Gastroesophageal sphincter (tissue), 4 donors: ENCODE data around the gene SLAIN1. TPM values are rescaled to one million over a fixed set of nuclear protein-coding genes. Genes with fewer than 3 reads are reported as not detected.

Experiments used
- ATAC-seq: fragments of 150-250 bp; one replicate; pipeline ENCODE4 v1.9.1; 2016; ENCODE audit warnings: mild to moderate bottlenecking, moderate library complexity
- H3K27ac ChIP-seq, 4 donors: fragments of 200-600 bp; sonication (generic) in 3 of 4; 1 replicate in 3 of 4; 2 replicates in 1 of 4; pipeline ENCODE4 v1.5.1; 2016 to 2019
- H3K27me3 ChIP-seq: fragments of 200-600 bp; sonication (generic); one replicate; pipeline ENCODE4 v1.5.1; 2019
- H3K36me3 ChIP-seq, 2 donors: fragments of 200-600 bp; sonication (generic); one replicate each; pipeline ENCODE4 v1.5.1; 2019; ENCODE audit warnings: control low read depth in 1 of 2
- H3K4me1 ChIP-seq, 3 donors: fragments of 200-600 bp; sonication (generic); 1 replicate in 2 of 3; 2 replicates in 1 of 3; pipeline ENCODE4 v1.5.1; 2016 to 2019; ENCODE audit warnings: control low read depth in 2 of 3
- H3K4me3 ChIP-seq, 2 donors: fragments of 200-600 bp; sonication (generic); one replicate each; pipeline ENCODE4 v1.5.1; 2019; ENCODE audit warnings: mild to moderate bottlenecking in 1 of 2, moderate library complexity in 1 of 2
- H3K9me3 ChIP-seq, 3 donors: fragments of 200-600 bp; sonication (generic); one replicate each; pipeline ENCODE4 v1.5.1; 2017 to 2019; ENCODE audit warnings: control low read depth in 2 of 3
- EP300 ChIP-seq: sonication (generic); formaldehyde crosslinking; IDR thresholded peaks from one replicate; pipeline ENCODE4 v1.6.1; 2017; ENCODE audit warnings: antibody characterized with exemption, mild to moderate bottlenecking
- POLR2A ChIP-seq, 2 donors: fragments of 450-650 bp; IDR thresholded peaks; one replicate each; pipeline ENCODE4 v1.6.1; 2017; ENCODE audit warnings: antibody characterized with exemption in 2 of 2, mild to moderate bottlenecking in 2 of 2, moderate library complexity in 1 of 2
- POLR2AphosphoS5 ChIP-seq: sonication (generic); formaldehyde crosslinking; IDR thresholded peaks from one replicate; pipeline ENCODE4 v1.6.1; 2017; ENCODE audit warnings: antibody characterized with exemption
- WGBS, 2 donors: methylation state at CpG; one replicate each; pipeline ENCODE4 v1.1.5; 2018; ENCODE audit warnings: low coverage in 1 of 2; 5-methylcytosine and 5-hydroxymethylcytosine counted together
- total RNA-seq, 4 donors: library from RNA; depleted of rRNA; stranded (reverse); fragments of >200 nt; gene quantifications; one replicate each; pipeline ENCODE4 v1.1.0, GENCODE V29; 2016
- TF ChIP-seq, protein P1 (sequence below), 4 experiments: fragments of 200-600 bp in 2 of 4; fragments of 450-650 bp in 2 of 4; sonication (generic) in 1 of 4; IDR thresholded peaks; one replicate each; pipeline ENCODE4 v1.5.1; 2017 to 2019; ENCODE audit warnings: antibody characterized with exemption in 4 of 4, mild to moderate bottlenecking in 2 of 4, moderate library complexity in 2 of 4

SLAIN1 gene
- total RNA-seq, 4 donors from 2014 or later = 8.9 to 17.3 (median 15.5) TPM

DNA sequence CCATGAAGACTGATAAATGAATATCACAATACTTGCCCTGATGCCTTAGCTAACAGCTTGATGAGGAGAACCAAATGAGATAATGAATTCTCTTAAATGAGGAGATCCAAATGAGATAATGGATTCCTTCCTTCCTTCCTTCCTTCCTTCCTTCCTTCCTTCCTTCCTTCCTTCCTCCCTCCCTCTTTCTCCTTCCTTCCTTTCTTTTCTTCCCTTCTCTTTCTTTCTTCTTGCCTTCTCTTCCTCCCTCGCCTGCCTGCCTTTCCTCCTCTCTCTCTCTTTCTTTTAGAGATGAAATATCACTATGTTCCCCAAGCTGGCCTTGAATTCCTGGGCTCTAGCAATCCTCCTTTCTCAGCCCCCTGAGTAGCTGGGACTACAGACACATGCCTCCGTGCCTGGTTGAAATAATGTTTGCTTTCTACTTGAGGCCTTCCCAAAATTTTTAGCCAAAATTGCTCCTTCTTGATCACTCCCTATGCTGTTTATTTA is 4.0 kb upstream of the SLAIN1 start:
- no peaks in the 10 kb centered on the region for H3K9me3 ChIP-seq
- ATAC-seq = no peak
- H3K27me3 ChIP-seq = peaks cover 4% of the 10 kb centered on the region
- 45 to 72% methylated on average over 2 of the region's 2 CpGs for WGBS, 2 donors
- TF ChIP-seq POLR2AphosphoS5 = no peak
- no peak for TF ChIP-seq POLR2A (IDR thresholded peaks at IDR 0.05)
- no peak for TF ChIP-seq EP300
- TF ChIP-seq, protein P1, sequence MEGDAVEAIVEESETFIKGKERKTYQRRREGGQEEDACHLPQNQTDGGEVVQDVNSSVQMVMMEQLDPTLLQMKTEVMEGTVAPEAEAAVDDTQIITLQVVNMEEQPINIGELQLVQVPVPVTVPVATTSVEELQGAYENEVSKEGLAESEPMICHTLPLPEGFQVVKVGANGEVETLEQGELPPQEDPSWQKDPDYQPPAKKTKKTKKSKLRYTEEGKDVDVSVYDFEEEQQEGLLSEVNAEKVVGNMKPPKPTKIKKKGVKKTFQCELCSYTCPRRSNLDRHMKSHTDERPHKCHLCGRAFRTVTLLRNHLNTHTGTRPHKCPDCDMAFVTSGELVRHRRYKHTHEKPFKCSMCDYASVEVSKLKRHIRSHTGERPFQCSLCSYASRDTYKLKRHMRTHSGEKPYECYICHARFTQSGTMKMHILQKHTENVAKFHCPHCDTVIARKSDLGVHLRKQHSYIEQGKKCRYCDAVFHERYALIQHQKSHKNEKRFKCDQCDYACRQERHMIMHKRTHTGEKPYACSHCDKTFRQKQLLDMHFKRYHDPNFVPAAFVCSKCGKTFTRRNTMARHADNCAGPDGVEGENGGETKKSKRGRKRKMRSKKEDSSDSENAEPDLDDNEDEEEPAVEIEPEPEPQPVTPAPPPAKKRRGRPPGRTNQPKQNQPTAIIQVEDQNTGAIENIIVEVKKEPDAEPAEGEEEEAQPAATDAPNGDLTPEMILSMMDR (IDR thresholded peaks at IDR 0.05) = no peak
- H3K4me3 ChIP-seq = no peak overlapping the region
- no peak overlapping the region for H3K27ac ChIP-seq
- H3K36me3 ChIP-seq = no peaks in the 10 kb centered on the region
- peaks cover 0 to 23% (median 0%) of the 10 kb centered on the region in 3 donors for H3K4me1 ChIP-seq

DNA sequence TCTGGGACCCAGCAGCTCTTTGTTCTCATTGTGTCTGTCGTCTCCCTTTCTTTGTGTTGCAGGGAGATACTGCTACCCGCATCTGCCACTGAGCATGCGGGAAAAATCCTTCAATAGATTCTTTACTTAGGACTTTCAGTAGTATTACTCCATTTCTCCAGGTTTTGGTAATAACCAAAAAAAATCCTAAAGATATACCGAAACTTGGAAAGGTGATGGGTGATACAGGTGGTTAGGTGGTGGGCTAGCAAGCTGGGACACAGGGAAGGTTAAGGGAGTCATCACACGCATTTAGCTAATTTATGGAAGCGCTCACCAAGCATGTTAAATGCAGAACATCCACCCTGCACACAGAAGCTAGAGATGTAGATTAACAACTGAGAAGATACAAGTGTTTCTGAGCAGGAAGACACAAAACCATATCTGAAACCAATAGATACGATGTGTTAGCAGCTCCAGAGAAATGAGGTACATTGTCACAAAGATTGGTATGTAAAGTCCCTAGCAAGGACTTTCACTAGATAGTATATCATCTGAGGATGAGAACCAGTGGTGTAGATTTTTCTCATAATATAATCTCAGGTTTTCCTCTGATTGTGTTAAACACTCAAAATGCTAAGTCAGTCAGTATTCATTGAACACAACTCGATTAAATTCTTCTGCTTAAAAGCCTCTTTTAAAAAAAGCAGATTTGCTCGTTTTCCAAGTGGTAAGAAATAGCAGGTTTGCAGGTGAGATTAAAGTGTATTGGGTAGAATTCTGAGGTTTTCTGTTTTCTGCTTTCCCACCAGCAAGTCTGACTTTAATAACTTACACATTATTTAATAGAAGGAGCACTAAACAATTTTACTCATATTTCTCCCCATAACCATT is 1.2 kb upstream of the SLAIN1 start:
- 15 to 21% methylated on average over 9 of the region's 9 CpGs for WGBS, 2 donors
- H3K4me1 ChIP-seq = peaks cover 0 to 36% (median 0%) of the 10 kb centered on the region in 3 donors
- peak overlapping the region in 2 of 4 donors; percentile 66 to 80 for H3K27ac ChIP-seq
- TF ChIP-seq POLR2AphosphoS5 = no peak
- no peak for TF ChIP-seq EP300
- TF ChIP-seq, protein P1 (IDR thresholded peaks at IDR 0.05) = no peak
- no peak for TF ChIP-seq POLR2A (IDR thresholded peaks at IDR 0.05)
- peak overlapping the region; percentile 77 to 78 for H3K4me3 ChIP-seq
- H3K27me3 ChIP-seq = peaks cover 5% of the 10 kb centered on the region
- no peak for ATAC-seq
- H3K9me3 ChIP-seq = no peaks in the 10 kb centered on the region
- H3K36me3 ChIP-seq = no peaks in the 10 kb centered on the region

DNA sequence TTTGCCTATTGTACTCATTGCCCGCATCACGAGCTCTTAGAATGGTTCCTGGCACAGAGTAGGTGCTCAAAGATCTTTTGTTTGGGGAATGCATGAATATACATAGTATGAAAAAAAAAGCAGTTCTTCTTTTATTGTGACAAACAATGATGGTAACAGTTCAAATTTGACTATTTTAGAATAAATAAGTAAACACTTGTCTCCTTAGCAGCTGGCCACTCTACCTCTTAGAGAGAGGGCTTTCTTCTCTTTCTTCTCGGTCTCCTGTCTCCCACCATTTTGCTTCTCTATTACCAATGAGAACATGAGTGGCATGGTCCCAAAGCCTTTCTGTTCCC is 639 bp upstream of the SLAIN1 start:
- H3K4me3 ChIP-seq = peak overlapping the region; percentile 77 to 78
- H3K9me3 ChIP-seq = no peaks in the 10 kb centered on the region
- ATAC-seq = peak; percentile 11
- H3K4me1 ChIP-seq = peaks cover 0 to 36% (median 0%) of the 10 kb centered on the region in 3 donors
- TF ChIP-seq POLR2AphosphoS5 (no peak), POLR2A (IDR thresholded peaks at IDR 0.05) (no peak), EP300 (no peak)
- TF ChIP-seq, protein P1 (IDR thresholded peaks at IDR 0.05) = no peak
- WGBS, 2 donors = 29 to 35% methylated on average over 3 of the region's 3 CpGs
- H3K27ac ChIP-seq = peak overlapping the region in 3 of 4 donors; percentile 66 to 80 (median 75)
- peaks cover 5% of the 10 kb centered on the region for H3K27me3 ChIP-seq
- no peaks in the 10 kb centered on the region for H3K36me3 ChIP-seq

DNA sequence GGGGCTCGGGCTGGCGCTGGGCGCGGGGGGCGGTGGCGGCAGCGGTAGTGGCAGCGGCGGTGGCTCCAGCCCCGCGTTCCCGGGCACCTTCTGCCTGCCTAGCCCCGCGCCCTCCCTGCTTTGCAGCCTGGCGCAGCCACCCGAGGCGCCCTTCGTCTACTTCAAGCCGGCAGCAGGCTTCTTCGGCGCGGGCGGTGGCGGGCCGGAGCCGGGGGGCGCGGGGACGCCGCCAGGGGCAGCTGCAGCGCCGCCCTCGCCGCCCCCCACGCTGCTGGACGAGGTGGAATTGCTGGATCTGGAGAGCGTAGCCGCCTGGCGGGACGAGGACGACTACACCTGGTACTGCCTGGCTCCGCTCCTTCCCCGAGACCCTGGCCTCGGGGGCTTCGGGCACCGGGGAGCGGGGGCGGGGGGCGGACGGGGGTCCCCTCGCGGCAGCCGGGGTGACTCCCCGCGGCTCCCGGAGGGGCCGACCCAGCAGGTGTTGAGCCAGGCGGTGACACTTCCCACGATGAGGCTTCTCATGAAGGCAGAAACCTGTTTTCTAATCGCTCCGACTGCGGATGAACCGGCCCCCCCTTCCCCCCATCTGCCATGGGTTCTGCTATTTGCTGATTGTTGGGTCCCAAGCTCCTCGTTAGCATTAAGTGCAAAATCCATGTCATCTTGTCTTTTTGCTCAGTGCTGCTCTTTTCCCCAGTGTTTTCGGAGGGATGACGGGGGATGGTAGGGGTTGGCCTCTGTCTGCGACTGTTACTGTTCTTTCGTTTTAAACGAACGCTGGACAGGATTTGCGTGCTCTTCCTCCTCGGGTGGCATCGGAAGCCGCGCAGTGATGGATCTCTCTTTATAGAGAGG is 943 bp downstream of the SLAIN1 start:
- Histone ChIP-seq H3K4me3 (peak overlapping the region; percentile 77 to 78), H3K27me3 (peaks cover 5% of the 10 kb centered on the region), H3K9me3 (no peaks in the 10 kb centered on the region), H3K4me1 (peaks cover 0 to 36% (median 0%) of the 10 kb centered on the region in 3 donors), H3K27ac (peak overlapping the region in 3 of 4 donors; percentile 30 to 80 (median 75)), H3K36me3 (no peaks in the 10 kb centered on the region)
- ATAC-seq = peak; percentile 26
- no peak for TF ChIP-seq POLR2A (IDR thresholded peaks at IDR 0.05)
- TF ChIP-seq EP300 = no peak
- TF ChIP-seq, protein P1 (IDR thresholded peaks at IDR 0.05) = no peak
- TF ChIP-seq POLR2AphosphoS5 = no peak
- WGBS, 2 donors = 0 to 2% methylated on average over 8 to 16 of the region's 75 CpGs
